Globus pallidus (tissue), 1 donor: ENCODE measurements around the gene ZER1.
"Not testable (repeated sequence)": the region's sequence is repeated elsewhere in the genome, so short reads cannot be mapped to it uniquely, and the experiment has no call there.

Experiments used
- DNase-seq: peaks from one replicate; pipeline ENCODE4 v3.0.0-alpha.2; 2015; ENCODE audit warnings: low spot score

Gene ZER1

DNA sequence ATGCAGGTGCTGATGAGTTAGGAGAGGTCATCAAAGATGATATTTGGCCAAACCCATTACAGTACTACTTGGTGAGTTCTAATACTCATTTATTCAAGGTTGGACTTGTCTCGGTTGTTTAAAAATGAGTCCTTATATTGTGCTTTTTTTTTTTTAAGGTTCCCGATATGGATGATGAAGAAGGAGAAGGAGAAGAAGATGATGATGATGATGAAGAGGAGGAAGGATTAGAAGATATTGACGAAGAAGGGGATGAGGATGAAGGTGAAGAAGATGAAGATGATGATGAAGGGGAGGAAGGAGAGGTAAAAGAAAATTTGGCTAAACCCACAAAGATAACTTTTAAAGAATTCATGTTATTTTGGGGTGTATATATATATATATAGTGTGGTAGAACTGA lies 78.0 kb downstream of the ZER1 start:
- not testable (repeated sequence) for DNase-seq

DNA sequence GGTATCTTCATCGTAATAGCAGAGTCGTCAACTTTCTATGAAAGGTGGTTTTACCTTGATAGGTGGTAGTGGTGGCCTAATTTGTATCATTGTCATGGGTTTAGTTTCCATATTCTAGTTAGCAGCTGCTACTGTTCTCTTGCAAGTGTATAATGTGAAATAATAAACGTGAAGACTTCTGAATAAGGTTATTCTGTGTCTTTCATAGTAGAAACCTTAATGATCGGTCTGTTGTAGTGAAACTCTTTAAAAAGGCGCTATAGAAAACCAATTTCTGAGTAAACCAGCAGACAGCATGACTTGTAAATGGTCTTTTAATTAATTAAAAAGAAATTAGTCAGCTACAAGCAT lies 81.1 kb downstream of the ZER1 start:
- DNase-seq = no peak

DNA sequence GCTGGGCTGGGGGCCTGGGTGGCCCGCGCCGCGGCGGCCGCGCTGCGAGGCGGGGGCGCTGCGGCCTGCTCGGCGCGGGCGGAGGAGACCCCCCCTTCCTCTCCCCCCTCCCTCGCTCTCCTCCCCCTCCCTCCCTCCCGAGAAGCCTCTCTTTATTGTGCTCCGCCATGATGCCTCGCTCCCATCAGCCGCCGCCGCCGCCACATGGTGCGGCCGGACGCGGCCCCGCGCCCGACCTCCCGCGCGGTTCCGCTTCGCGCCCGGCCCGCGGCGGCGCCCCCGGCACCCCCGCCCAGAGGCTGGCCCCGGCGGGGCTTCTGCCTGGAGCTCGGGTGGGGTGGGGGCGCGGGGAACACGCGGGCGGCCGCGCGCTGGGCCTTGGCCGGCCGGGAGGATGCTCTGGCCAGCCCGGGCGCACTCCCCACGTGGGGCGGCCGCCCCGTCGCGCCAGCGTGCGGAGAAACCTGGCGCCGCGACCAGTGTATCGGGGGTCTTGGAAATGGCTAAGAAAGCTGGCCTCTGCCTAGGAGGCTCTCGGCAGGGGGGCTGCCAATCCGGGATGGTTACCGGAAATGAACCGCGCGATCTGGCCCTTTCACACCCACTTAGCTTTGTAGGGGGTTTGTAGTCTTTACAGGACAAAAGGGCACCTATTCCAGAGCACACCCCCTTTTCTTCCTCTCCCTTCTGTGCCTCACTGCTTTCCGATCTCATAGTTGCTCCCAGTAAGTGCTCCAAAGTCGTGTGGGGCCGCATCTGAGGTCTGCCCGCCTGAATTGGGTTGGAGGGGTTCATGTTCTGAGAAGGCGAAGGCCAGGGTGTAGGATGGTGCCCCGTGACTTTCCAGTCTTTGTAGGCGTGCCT lies 81.7 kb downstream of the ZER1 start:
- peak; percentile 69 for DNase-seq

DNA sequence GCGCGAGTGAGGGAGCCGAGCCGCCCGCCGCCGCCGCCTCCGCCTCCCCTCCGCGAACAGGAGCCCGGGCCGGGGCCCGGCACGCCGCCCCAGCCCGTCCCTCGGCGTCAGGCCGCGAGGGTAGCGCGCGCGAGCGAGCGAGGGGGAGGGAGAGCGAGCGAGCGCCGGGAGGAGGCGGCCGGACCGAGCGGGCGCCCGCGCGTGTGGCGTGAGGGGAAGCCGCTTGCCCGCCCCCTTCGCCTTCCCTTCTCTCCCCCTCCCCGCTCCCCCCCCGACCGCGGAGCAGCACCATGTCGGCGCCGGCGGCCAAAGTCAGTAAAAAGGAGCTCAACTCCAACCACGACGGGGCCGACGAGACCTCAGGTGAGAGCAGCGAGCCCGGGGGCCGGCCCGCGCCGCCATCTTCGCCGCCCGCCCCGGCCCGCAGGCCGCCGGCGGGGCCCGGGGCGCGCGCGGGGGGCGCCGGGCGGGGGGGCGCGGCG lies 82.4 kb downstream of the ZER1 start:
- peak; percentile 66 for DNase-seq

DNA sequence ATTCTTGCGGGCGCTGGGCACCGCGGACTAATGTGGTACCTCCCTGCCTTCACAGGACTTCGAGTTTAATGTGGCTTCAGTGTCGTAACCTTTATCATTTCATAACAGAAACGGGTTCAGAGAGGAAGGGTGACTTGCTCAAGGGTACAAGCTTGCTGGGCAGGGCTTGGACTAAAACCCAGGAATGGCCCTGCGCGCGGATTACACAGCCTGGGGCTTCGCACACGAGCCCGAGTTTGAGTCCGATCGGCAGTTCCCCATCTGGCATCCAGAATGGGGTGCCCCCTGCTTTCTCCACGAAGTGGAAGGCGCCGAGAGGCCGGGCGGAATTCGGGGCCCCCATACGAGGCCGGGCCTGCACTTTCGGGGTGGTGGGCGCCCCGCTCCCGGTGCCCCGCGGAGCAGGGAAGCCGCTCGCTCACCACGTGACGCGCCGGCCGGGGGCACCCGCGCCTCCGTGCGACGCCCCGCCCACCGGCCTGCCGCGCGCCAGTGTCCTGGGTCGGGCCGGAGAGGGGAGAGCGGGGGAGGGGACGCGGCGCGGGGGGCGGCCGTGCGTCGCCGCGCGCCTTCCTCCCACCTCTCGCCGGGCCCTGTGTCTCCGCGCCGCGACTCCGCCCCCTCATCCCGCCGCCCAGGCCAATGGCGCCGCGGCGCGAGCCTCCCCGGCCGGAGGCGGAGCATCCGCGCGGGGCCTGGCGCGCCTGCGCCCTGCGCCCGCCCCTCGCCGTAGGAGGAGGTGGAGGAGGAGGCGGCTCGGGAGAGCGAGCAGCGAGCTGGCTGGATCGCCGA lies 83.0 kb downstream of the ZER1 start, which contains the start of gene SET:
Gene SET, plus strand, starts transcription at position 722 of the 792 bp plus-strand sequence. CDS start 361 bp downstream, outside the sequence.
- peak; percentile 94 for DNase-seq

DNA sequence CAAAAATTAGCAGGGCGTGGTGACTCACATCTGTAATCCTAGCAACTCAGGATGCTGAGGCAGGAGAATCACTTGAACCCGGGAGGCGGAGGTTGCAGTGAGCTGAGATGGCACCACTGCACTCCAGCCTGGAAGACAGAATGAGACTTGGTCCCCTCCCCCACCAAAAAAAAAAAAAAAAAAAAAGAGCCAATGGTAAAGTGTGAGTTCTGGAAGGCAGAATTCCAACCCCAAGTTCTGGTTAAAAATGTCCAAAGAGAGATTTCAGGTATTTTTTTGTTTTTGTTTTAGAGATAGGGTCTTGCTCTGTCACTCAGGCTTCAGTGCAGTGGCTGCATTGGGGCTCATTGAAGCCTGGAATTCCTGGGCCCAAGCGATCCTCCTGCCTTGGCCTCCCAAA lies 84.3 kb downstream of the ZER1 start:
- DNase-seq = no peak

DNA sequence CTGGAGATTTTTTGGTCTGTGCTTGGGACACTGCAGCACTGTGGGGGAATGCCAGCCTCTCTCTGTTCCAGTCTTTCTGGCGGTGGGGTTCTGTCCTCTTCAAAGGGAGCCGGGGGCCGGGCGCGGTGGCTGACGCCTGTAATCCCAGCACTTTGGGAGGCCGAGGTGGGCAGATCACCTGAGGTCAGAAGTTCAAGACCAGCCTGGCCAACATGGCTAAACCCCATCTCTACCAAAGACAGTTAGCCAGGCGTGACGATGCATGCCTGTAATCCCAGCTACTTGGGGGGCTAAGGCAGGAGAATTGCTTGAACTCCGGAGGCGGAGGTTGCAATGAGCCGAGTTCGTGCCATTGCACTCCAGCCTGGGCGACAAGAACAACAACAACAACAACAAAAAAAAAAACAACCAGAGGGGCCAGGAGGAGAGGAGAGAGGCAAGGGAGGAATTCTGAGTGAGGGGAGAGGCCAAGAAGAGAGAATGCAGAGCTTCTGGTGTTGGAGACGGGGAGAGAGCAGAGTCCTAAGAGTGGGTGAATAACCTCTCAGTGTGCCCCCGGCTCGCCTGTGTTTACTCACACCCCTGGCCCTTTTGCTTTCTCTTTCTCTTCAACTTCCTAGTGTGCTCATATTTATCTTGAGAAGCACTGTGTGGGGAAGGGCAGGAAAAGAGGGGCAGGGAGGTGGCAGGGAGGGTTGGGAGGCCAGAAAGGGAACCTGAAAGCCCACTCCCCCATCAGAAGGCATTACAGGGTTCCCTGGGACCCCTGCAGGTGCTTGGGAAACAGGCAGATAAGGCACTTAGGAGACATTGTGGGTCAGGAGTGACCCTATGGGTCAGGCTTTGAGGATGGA lies 85.9 kb downstream of the ZER1 start:
- no peak for DNase-seq

DNA sequence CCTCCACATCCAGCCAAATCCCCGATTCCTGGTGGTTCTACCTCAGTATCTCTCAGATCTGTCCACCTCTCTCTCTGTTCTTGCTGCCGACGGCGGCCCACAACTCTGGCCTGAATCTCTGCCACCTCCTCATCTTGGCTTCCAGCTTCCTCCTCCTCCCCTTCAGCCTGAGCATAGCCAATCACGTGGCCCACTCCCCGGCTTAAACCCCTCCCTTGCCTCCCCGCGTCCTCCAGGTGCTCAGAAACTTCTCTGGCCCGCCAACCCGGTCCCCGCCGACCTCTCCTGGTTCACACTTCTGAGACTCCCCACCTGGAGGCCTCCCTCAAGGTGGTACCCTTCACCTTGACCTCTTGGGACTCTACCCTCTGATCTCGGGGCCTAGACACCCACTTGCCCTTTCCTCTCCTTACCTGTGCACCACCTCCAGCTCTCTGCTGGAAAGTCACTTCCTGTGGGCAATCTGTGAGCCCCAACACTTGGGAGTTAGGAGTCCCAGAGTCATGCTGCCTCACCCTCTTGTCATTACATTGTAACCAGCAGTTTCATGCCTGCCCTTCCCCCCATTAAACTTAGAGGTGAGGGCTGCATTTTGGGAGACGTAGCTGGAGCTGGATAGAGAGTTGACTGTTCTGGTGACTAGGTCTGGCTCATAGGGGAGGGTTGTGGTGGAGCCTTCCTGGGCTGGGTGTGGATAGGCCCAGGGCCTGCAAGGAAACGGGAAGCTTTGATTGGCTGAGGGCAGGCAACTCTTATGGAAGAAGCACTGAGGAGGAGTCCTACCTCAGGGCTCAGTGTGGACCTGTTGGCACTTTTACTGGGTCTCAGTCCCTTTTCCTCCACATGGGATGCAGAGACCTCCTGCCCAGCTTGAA lies 87.2 kb downstream of the ZER1 start:
- DNase-seq = peak; percentile 46

DNA sequence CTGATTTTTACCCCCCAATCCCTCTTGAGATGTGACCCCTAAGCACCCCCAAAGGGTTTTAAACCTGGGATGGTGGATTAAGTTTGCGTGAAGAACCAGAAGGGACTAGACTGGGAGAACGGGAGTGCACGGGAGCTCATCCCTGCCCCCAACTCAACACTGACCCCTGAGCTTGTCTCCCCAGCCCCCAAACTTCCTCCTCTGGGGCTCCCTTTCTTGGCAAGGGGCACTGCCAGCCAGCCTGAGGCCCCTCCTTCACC lies 87.7 kb downstream of the ZER1 start:
- no peak for DNase-seq

DNA sequence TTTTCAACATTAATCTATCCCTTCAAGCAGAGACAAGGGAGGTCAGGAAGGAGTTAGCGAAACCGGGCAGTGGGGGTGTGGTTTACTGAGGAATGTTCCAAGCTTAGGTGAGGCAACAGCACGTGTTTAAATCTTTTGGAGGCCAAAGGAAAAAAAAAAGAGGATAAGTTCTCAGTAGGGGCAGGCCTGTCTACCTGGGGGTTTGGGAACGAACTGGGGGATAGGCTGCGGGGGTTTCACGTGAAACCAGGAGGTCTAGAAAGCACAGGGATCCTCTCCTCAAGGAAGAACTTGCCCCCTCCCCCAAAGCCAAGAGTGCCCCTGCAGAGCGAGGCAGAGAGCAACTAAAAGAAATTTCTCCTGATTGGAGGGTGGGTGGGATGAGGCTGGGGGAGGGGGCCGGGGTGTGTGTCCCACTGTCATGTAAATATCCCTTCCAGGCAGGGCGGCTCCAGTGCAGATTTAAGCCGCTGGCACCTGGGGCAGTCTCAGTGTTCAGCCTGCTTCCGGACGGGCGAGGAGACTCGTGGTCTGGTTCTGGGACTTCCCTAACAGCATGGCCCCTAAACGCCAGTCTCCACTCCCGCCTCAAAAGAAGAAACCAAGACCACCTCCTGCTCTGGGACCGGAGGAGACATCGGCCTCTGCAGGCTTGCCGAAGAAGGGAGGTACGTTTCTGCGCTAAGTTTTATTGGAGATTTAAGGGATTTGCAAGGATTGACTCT lies 88.2 kb downstream of the ZER1 start:
- DNase-seq = no peak
